ENCODE measurements around the gene NADSYN1. TPM values are rescaled to one million over a fixed set of nuclear protein-coding genes. Genes with fewer than 3 reads are reported as not detected.
A peak's percentile ranks its signal among the peaks of the same experiment; 100 is the strongest.

Gene NADSYN1
- total and polyA plus RNA-seq, 4 donors = 22.7 to 137 (median 70.2) TPM

- no peaks in the 10 kb centered on the region for H3K9me3 ChIP-seq (ENCODE audit: control insufficient read depth, low read length)
- H3K4me1 ChIP-seq (ENCODE audit: control insufficient read depth in 1 of 2, insufficient read depth in 2 of 2, low read length in 2 of 2) = no peaks in the 10 kb centered on the region
- H3K27me3 ChIP-seq (ENCODE audit: control insufficient read depth in 1 of 2, insufficient read depth in 2 of 2, low read length in 1 of 2) = no peaks in the 10 kb centered on the region
- peaks cover 0 to 3% of the 10 kb centered on the region in 2 donors for H3K36me3 ChIP-seq (ENCODE audit: control insufficient read depth in 1 of 2, insufficient read depth in 2 of 2, low read length in 1 of 2)
- no peak overlapping the region for H3K27ac ChIP-seq (ENCODE audit: low read depth in 1 of 2, low read length in 2 of 2)
- ATAC-seq (ENCODE audit: low FRiP score) (no peak), DNase-seq (peak in 1 of 2 donors; percentile 46)
- H3K4me3 ChIP-seq (ENCODE audit: low read length in 2 of 2) = no peak overlapping the region
- intact Hi-C loops (cut with DNase I) = no loop called here
- WGBS, 2 donors = 90 to 94% methylated on average over 6 of the region's 6 CpGs
These were observed 15.6 kb upstream of the NADSYN1 start for GRCh38 chr11:71437399-71437798.

DNA sequence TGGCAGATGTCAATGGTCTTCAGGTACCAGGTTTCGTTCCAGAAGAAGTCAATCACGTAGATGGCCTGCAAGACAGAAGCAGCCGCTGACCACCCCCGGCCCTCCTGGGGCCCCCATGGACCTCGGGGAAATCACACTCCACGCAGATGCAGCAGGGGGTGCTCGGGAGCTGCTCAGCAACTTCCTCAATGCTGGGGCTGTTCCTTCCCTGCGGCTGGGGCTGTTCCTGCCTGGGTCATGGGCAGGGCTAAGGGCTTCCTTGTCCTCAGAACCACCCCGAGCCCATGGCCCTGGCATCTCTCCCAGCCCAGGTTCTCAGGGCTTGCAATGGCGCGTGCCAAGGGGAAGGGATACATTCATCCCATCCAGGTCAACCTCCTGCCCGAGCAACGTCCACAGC is 15.1 kb upstream of the NADSYN1 start:
- Histone ChIP-seq H3K36me3 (ENCODE audit: control insufficient read depth in 1 of 2, insufficient read depth in 2 of 2, low read length in 1 of 2) (peaks cover 0 to 3% of the 10 kb centered on the region in 2 donors), H3K4me3 (ENCODE audit: low read length in 2 of 2) (no peak overlapping the region), H3K9me3 (ENCODE audit: control insufficient read depth, low read length) (no peaks in the 10 kb centered on the region), H3K27me3 (ENCODE audit: control insufficient read depth in 1 of 2, insufficient read depth in 2 of 2, low read length in 1 of 2) (no peaks in the 10 kb centered on the region), H3K27ac (ENCODE audit: low read depth in 1 of 2, low read length in 2 of 2) (no peak overlapping the region), H3K4me1 (ENCODE audit: control insufficient read depth in 1 of 2, insufficient read depth in 2 of 2, low read length in 2 of 2) (no peaks in the 10 kb centered on the region)
- WGBS, 2 donors = 79 to 82% methylated on average over 13 of the region's 13 CpGs
- intact Hi-C loops (cut with DNase I) = no loop called here
- ATAC-seq (ENCODE audit: low FRiP score) = no peak
- peak in 1 of 2 donors; percentile 58 for DNase-seq

GRCh38 chr11:71438650-71439049 is 14.4 kb upstream of the NADSYN1 start:
- Histone ChIP-seq H3K27ac (ENCODE audit: low read depth in 1 of 2, low read length in 2 of 2) (no peak overlapping the region), H3K27me3 (ENCODE audit: control insufficient read depth in 1 of 2, insufficient read depth in 2 of 2, low read length in 1 of 2) (no peaks in the 10 kb centered on the region), H3K9me3 (ENCODE audit: control insufficient read depth, low read length) (no peaks in the 10 kb centered on the region), H3K36me3 (ENCODE audit: control insufficient read depth in 1 of 2, insufficient read depth in 2 of 2, low read length in 1 of 2) (peaks cover 0 to 5% of the 10 kb centered on the region in 2 donors), H3K4me3 (ENCODE audit: low read length in 2 of 2) (no peak overlapping the region), H3K4me1 (ENCODE audit: control insufficient read depth in 1 of 2, insufficient read depth in 2 of 2, low read length in 2 of 2) (no peaks in the 10 kb centered on the region)
- ATAC-seq (ENCODE audit: low FRiP score) = no peak
- WGBS, 2 donors = 94 to 95% methylated on average over 19 of the region's 19 CpGs
- intact Hi-C loops (cut with DNase I) = no loop called here
- no peak for DNase-seq

DNA sequence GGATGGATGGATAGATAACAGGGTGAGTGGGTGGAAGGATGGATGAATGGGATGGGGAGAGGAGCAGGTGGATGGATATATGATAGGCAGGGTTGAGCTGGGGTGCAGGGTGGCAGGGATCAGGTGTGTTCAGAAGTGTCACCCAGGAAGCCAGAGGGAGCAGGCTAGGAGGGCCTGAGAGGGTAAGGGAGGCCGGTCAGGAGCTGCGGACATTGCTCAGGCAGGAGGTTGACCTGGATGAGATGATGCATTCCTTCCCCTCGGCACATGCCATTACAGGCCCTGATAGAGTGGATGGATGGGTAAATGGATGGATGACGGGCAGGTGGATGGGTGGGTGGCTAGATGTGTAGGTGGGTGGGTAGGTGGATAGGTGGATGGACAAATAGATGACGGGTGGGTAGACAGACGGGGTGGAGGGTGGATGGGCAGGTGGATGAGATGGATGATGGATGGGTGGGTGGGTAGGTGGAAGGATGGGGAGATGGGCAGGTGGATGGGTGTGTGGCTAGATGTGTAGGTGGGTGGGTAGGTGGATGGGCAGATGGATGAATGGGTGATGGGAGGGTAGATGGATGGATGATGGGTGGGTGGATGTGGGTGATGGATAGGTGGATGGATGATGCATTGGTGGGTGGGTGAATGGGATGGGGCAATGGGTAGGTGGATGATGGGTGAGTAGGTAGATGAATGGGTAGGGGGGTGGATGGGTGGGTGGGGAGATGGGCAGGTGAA is 12.8 kb upstream of the NADSYN1 start:
- Histone ChIP-seq H3K27ac (ENCODE audit: low read depth in 1 of 2, low read length in 2 of 2) (no peak overlapping the region), H3K4me3 (ENCODE audit: low read length in 2 of 2) (no peak overlapping the region), H3K4me1 (ENCODE audit: control insufficient read depth in 1 of 2, insufficient read depth in 2 of 2, low read length in 2 of 2) (no peaks in the 10 kb centered on the region), H3K27me3 (ENCODE audit: control insufficient read depth in 1 of 2, insufficient read depth in 2 of 2, low read length in 1 of 2) (no peaks in the 10 kb centered on the region), H3K36me3 (ENCODE audit: control insufficient read depth in 1 of 2, insufficient read depth in 2 of 2, low read length in 1 of 2) (peaks cover 0 to 5% of the 10 kb centered on the region in 2 donors), H3K9me3 (ENCODE audit: control insufficient read depth, low read length) (no peaks in the 10 kb centered on the region)
- DNase-seq = no peak
- ATAC-seq (ENCODE audit: low FRiP score) = no peak
- intact Hi-C loops (cut with DNase I) = no loop called here
- 94 to 95% methylated on average over 6 of the region's 6 CpGs for WGBS, 2 donors

GRCh38 chr11:71441251-71441650 is 11.8 kb upstream of the NADSYN1 start:
- no peak overlapping the region for H3K27ac ChIP-seq (ENCODE audit: low read depth in 1 of 2, low read length in 2 of 2)
- no peak for ATAC-seq (ENCODE audit: low FRiP score)
- peaks cover 0 to 5% of the 10 kb centered on the region in 2 donors for H3K36me3 ChIP-seq (ENCODE audit: control insufficient read depth in 1 of 2, insufficient read depth in 2 of 2, low read length in 1 of 2)
- H3K4me1 ChIP-seq (ENCODE audit: control insufficient read depth in 1 of 2, insufficient read depth in 2 of 2, low read length in 2 of 2) = no peaks in the 10 kb centered on the region
- intact Hi-C loops (cut with DNase I) = no loop called here
- H3K4me3 ChIP-seq (ENCODE audit: low read length in 2 of 2) = no peak overlapping the region
- no peaks in the 10 kb centered on the region for H3K27me3 ChIP-seq (ENCODE audit: control insufficient read depth in 1 of 2, insufficient read depth in 2 of 2, low read length in 1 of 2)
- no peaks in the 10 kb centered on the region for H3K9me3 ChIP-seq (ENCODE audit: control insufficient read depth, low read length)
- WGBS, 2 donors = 97 to 99% methylated on average over 11 of the region's 11 CpGs
- DNase-seq = no peak

DNA sequence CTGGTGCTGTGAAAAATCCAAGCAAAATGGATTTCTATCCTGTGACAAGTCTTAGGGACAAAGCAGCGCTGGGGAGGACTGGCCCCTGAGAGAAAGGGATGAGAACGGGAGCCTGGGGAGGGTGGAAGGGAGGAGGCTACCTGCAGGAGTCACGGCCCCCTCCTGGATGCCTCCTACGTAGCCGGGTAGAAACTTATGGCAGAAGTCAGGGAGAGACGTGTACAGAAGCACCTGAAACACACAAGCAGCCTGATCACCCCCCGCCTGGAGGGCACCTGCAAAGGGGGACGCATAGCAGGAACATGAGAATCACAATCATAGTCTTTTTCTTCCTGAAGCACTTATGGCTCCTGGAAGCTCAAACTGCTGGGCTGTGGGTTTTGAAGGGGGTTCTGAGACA is 10.9 kb upstream of the NADSYN1 start:
- Histone ChIP-seq H3K9me3 (ENCODE audit: control insufficient read depth, low read length) (no peaks in the 10 kb centered on the region), H3K36me3 (ENCODE audit: control insufficient read depth in 1 of 2, insufficient read depth in 2 of 2, low read length in 1 of 2) (peaks cover 0 to 5% of the 10 kb centered on the region in 2 donors), H3K4me1 (ENCODE audit: control insufficient read depth in 1 of 2, insufficient read depth in 2 of 2, low read length in 2 of 2) (no peaks in the 10 kb centered on the region), H3K27ac (ENCODE audit: low read depth in 1 of 2, low read length in 2 of 2) (no peak overlapping the region), H3K27me3 (ENCODE audit: control insufficient read depth in 1 of 2, insufficient read depth in 2 of 2, low read length in 1 of 2) (no peaks in the 10 kb centered on the region), H3K4me3 (ENCODE audit: low read length in 2 of 2) (no peak overlapping the region)
- ATAC-seq (ENCODE audit: low FRiP score) (no peak), DNase-seq (peak in 1 of 2 donors; percentile 68)
- 91 to 95% methylated on average over 8 of the region's 8 CpGs for WGBS, 2 donors
- intact Hi-C loops (cut with DNase I) = no loop called here

DNA sequence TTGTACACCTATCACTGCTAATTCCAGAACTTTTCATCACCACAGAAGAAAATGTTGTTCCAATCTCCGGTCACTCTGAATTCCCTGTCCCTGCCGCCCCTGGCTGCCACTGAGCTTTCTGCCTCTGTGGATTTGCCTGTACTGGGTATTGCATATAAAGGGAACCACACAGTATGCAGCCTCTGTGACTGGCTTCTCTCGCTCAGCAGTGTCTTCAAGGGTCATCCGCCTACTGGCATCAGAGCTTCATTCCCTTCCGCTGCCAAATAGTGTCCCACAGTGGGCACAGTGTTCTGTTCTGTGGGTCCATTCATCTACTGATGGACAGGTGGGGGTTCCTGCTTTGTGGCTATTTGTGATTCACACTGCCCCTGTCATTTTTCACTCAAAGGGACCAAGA is 10.1 kb upstream of the NADSYN1 start:
- H3K4me1 ChIP-seq (ENCODE audit: control insufficient read depth in 1 of 2, insufficient read depth in 2 of 2, low read length in 2 of 2) = no peaks in the 10 kb centered on the region
- peaks cover 0 to 2% of the 10 kb centered on the region in 2 donors for H3K36me3 ChIP-seq (ENCODE audit: control insufficient read depth in 1 of 2, insufficient read depth in 2 of 2, low read length in 1 of 2)
- H3K27me3 ChIP-seq (ENCODE audit: control insufficient read depth in 1 of 2, insufficient read depth in 2 of 2, low read length in 1 of 2) = no peaks in the 10 kb centered on the region
- ATAC-seq (ENCODE audit: low FRiP score) = no peak
- H3K27ac ChIP-seq (ENCODE audit: low read depth in 1 of 2, low read length in 2 of 2) = no peak overlapping the region
- no peak overlapping the region for H3K4me3 ChIP-seq (ENCODE audit: low read length in 2 of 2)
- H3K9me3 ChIP-seq (ENCODE audit: control insufficient read depth, low read length) = no peaks in the 10 kb centered on the region
- 95 to 99% methylated on average over 5 of the region's 5 CpGs for WGBS, 2 donors
- intact Hi-C loops (cut with DNase I) = no loop called here
- peak in 1 of 2 donors; percentile 12 for DNase-seq

DNA sequence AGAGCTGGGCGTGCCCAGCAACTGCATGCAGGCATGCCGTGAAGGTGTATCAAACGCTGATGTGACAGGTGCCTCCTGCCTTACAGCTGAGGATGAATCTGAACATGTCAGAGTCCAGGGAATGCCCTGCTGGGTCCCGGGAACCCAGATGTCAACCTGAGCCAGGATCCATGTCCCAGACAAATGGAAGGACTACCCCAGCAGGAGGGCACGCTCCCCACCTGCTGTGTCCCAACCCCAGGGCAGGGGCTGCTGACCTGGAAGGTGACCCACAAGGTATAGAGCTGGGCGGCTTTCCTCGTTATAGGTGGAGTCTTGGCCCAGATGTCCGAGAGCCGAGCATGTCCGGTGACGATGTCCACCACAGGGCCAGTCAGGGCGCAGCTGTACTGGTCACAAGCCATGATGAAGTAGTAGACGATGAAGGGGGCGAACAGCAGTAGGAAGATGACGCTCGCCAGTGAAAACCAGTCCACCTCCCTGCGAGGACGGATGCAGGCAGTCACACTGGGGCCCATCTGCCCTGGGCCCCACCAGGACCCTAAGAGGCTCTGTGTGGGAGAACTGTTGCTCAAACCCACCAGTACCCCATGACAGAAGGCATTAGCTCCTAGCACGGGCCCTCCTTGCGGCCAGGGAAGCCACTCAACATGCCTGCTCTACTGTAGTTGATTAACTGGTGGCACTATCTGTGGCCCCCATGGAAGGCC is 9.1 kb upstream of the NADSYN1 start:
- peaks cover 0 to 2% of the 10 kb centered on the region in 2 donors for H3K36me3 ChIP-seq (ENCODE audit: control insufficient read depth in 1 of 2, insufficient read depth in 2 of 2, low read length in 1 of 2)
- DNase-seq = no peak
- 94 to 97% methylated on average over 20 of the region's 20 CpGs for WGBS, 2 donors

GRCh38 chr11:71444811-71445210 is 8.2 kb upstream of the NADSYN1 start:
- Histone ChIP-seq H3K27me3 (ENCODE audit: control insufficient read depth in 1 of 2, insufficient read depth in 2 of 2, low read length in 1 of 2) (no peaks in the 10 kb centered on the region), H3K4me3 (ENCODE audit: low read length in 2 of 2) (no peak overlapping the region), H3K4me1 (ENCODE audit: control insufficient read depth in 1 of 2, insufficient read depth in 2 of 2, low read length in 2 of 2) (no peaks in the 10 kb centered on the region), H3K9me3 (ENCODE audit: control insufficient read depth, low read length) (no peaks in the 10 kb centered on the region), H3K27ac (ENCODE audit: low read depth in 1 of 2, low read length in 2 of 2) (no peak overlapping the region), H3K36me3 (ENCODE audit: control insufficient read depth in 1 of 2, insufficient read depth in 2 of 2, low read length in 1 of 2) (peaks cover 0 to 2% of the 10 kb centered on the region in 2 donors)
- DNase-seq = no peak
- intact Hi-C loops (cut with DNase I) = no loop called here
- WGBS, 2 donors = 98% methylated on average over 6 of the region's 6 CpGs
- no peak for ATAC-seq (ENCODE audit: low FRiP score)

More for the DNA sequence above, 9.1 kb upstream of the NADSYN1 start:
- intact Hi-C loops (cut with DNase I) = no loop called here
- ATAC-seq (ENCODE audit: low FRiP score) = no peak
- no peak overlapping the region for H3K27ac ChIP-seq (ENCODE audit: low read depth in 1 of 2, low read length in 2 of 2)
- no peak overlapping the region for H3K4me3 ChIP-seq (ENCODE audit: low read length in 2 of 2)
- H3K27me3 ChIP-seq (ENCODE audit: control insufficient read depth in 1 of 2, insufficient read depth in 2 of 2, low read length in 1 of 2) = no peaks in the 10 kb centered on the region
- no peaks in the 10 kb centered on the region for H3K4me1 ChIP-seq (ENCODE audit: control insufficient read depth in 1 of 2, insufficient read depth in 2 of 2, low read length in 2 of 2)
- H3K9me3 ChIP-seq (ENCODE audit: control insufficient read depth, low read length) = no peaks in the 10 kb centered on the region
